Neuron (in vitro differentiated cells): ENCODE measurements around the gene OS9.
"Not testable (repeated sequence)": the region's sequence is repeated elsewhere in the genome, so short reads cannot be mapped to it uniquely, and the experiment has no call there.

ENCODE experiments used
- H2AFZ ChIP-seq: one replicate; pipeline ENCODE4 v1.6.1; 2013; ENCODE audit warnings: low read depth, mild to moderate bottlenecking, inconsistent platforms, low read length, moderate library complexity
- H3K27me3 ChIP-seq: one replicate; pipeline ENCODE4 v1.6.1; 2013; ENCODE audit warnings: low read length; ENCODE audit not compliant: insufficient read depth
- H3K36me3 ChIP-seq: one replicate; pipeline ENCODE4 v1.6.1; 2013; ENCODE audit warnings: low read length; ENCODE audit not compliant: insufficient read depth
- H3K4me1 ChIP-seq: one replicate; pipeline ENCODE4 v1.6.1; 2013; ENCODE audit warnings: low read length; ENCODE audit not compliant: insufficient read depth
- H3K4me3 ChIP-seq: 2 replicates; pipeline ENCODE4 v1.5.1; 2013; ENCODE audit warnings: mild to moderate bottlenecking, low read length, moderate library complexity
- H3K9me3 ChIP-seq: one replicate; pipeline ENCODE4 v1.6.1; 2013; ENCODE audit warnings: low read length

Gene OS9

DNA sequence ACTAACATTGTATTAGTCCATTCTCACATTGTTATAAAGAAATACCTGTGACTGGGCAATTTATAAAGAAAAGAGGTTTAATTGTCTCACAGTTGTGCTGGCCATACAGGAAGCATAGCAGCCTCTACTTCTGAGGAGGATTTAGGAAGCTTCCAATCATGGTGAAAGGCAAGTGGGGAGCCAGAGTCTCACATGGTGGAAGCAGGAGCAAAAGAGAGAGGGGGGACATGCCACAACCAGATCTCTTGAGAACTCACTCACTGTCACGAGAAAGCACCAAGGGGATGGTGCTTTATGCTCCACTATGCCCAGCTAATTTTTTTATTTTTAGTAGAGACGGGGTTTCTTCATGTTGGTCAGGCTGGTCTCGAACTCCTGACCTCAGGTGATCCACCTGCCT lies 13.3 kb downstream of the OS9 start:
- peaks cover 38% of the 10 kb centered on the region for H3K36me3 ChIP-seq
- H3K4me3 ChIP-seq = no peak overlapping the region
- H3K4me1 ChIP-seq = no peaks in the 10 kb centered on the region
- peaks cover 15% of the 10 kb centered on the region for H3K9me3 ChIP-seq
- H2AFZ ChIP-seq = no peak overlapping the region
- H3K27me3 ChIP-seq = no peaks in the 10 kb centered on the region

DNA sequence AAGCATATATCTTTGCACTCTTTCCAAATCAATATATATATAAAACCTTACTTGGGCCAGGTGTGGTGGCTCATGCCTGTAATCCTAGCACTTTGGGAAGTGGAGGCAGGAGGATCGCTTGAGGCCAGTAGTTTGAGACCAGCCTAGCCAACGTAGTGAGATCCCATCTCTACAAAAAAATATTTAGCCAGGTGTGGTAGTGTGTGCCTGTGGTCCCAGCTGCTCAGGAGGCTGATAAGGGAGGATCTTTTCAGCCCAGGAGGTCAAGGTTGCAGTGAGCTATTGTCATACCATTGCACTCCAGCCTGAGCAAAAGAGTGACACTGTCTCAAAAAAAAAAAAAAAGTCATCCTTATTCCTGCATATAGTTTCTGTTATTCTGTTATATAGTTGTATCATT lies 14.4 kb downstream of the OS9 start:
- Histone ChIP-seq H3K27me3 (no peaks in the 10 kb centered on the region), H2AFZ (no peak overlapping the region), H3K36me3 (peaks cover 31% of the 10 kb centered on the region), H3K4me3 (no peak overlapping the region), H3K4me1 (no peaks in the 10 kb centered on the region), H3K9me3 (peaks cover 10% of the 10 kb centered on the region)

DNA sequence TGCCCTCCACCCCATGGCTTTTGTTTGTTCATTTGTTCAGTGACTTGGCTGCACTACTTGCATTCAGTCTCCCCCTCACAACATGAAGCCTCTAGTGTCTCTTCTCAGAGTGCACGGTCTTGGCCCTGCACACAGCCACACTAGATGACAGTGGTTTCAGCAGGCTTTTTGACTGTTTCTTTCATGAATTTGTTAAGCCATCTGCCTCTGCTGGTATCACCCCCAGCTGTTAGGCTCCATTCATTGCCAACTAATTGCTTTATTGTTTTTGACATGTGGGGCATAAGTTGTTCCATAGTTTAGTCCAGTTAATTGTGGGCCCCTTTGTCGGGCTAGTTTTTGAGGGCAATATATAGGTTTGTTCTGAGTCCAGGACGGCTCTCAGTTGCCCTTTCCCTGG lies 18.8 kb downstream of the OS9 start:
- Histone ChIP-seq H2AFZ (no peak overlapping the region), H3K4me3 (no peak overlapping the region)

DNA sequence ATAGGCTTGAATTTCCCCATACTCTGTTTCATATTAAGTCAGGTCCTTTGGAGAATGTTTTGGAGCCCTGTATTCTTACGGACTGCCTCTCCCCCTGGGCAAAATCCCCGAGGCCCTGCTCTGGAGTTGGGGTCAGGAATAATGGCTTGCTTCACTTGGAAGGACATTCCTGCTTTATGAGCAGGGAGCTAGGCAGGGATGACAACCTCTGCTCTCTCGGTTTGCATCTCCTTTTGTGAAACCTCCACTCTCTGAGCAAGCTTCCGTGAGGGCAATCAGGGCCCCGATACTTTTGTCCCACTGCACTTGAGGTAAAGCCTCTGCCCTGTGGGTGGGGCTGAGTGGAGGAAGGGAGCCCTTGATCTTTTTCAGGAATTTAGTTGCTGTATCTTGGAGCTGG lies 19.3 kb downstream of the OS9 start:
- Histone ChIP-seq H3K4me1 (no peaks in the 10 kb centered on the region), H3K27me3 (no peaks in the 10 kb centered on the region), H3K4me3 (no peak overlapping the region), H3K9me3 (peaks cover 2% of the 10 kb centered on the region), H3K36me3 (peaks cover 34% of the 10 kb centered on the region), H2AFZ (no peak overlapping the region)

More for the DNA sequence above, 18.8 kb downstream of the OS9 start:
- H3K9me3 ChIP-seq = peaks cover 2% of the 10 kb centered on the region
- H3K27me3 ChIP-seq = no peaks in the 10 kb centered on the region
- H3K36me3 ChIP-seq = peaks cover 29% of the 10 kb centered on the region
- no peaks in the 10 kb centered on the region for H3K4me1 ChIP-seq

DNA sequence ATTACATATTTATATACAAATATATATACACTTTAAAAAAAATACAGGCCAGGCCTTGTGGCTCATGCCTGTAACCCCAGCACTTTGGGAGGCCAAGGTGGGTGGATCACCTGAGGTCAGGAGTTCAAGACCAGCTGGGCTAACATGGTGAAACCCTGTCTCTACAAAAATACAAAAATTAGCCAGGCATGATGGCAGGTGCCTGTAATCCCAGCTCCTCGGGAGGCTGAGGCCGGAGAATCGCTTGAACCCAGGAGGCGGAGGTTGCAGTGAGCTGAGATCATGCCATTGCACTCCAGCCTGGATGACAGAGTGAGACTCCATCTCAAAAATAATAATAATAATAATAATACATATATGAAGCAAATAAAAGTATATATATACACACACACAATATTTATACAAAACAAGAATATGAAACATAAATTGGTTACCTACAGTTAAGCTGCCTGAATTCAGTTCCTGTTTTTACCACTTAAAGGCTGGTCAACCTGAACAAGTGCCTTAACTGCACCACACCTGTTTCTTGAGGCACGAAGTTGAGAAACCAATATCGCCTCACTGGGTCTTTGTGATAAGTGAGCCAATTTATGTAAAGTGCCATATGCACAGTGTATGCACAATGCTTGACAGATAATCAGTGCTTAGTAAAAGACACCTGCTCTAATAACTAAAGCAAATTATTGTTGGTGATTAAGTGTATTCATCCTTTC lies 21.3 kb downstream of the OS9 start:
- H3K4me3 ChIP-seq, H3K9me3 ChIP-seq, H3K4me1 ChIP-seq, H2AFZ ChIP-seq, H3K27me3 ChIP-seq: not testable (repeated sequence)
- peaks cover 48% of the 10 kb centered on the region for H3K36me3 ChIP-seq

DNA sequence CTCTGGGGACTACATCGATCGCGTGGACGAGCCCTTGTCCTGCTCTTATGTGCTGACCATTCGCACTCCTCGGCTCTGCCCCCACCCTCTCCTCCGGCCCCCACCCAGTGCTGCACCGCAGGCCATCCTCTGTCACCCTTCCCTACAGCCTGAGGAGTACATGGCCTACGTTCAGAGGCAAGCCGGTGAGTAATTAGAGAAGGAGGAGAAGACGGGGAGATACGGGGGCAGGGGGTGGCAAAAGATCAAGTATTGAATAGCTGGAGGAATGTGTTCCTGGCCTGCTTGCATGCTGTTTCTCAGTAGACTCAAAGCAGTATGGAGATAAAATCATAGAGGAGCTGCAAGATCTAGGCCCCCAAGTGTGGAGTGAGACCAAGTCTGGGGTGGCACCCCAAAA lies 21.9 kb downstream of the OS9 start:
- Histone ChIP-seq H3K4me3 (no peak overlapping the region), H3K27me3 (no peaks in the 10 kb centered on the region), H3K36me3 (peaks cover 54% of the 10 kb centered on the region), H3K9me3 (peaks cover 2% of the 10 kb centered on the region), H2AFZ (no peak overlapping the region), H3K4me1 (no peaks in the 10 kb centered on the region)

DNA sequence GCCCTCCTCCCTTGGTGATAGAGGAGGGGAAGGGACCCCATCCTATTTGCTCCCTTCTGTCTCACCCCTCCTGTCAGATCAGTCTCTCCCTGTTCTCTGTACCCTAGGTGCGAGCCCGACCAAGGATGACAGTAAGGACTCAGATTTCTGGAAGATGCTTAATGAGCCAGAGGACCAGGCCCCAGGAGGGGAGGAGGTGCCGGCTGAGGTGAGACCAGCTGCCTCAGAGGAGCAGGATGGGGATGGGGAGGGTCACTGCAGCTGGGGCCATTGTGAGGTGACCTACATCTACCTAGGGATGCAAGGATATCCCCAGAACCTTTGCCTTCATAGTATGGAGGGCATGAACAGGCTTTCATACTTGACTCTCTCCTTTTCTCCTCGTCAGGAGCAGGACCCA lies 22.4 kb downstream of the OS9 start:
- Histone ChIP-seq H3K4me1 (no peaks in the 10 kb centered on the region), H3K9me3 (peaks cover 2% of the 10 kb centered on the region), H3K4me3 (no peak overlapping the region), H3K27me3 (no peaks in the 10 kb centered on the region), H3K36me3 (peaks cover 57% of the 10 kb centered on the region), H2AFZ (no peak overlapping the region)

DNA sequence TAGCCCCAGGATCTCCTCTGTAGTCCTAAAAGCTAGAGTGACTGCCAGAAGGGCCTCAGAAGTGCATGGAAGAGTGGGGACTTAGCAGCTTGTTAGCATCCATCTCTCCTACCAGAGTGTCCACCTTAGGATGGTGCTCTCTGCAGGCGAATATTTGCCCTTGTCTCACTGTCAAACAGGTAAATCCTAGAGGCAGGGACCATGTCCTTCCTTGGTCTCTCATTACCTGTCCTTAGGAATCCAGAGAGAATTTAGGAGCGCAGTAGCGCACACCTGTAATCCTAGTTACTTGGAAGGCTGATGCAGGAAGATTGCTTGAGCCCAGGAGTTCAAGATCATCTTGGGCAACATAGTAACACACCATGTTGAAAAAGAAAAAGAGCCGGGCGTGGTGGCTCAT lies 23.2 kb downstream of the OS9 start:
- H3K4me3 ChIP-seq = no peak overlapping the region
- no peaks in the 10 kb centered on the region for H3K4me1 ChIP-seq
- H3K9me3 ChIP-seq = no peaks in the 10 kb centered on the region
- H3K36me3 ChIP-seq = peaks cover 57% of the 10 kb centered on the region
- no peaks in the 10 kb centered on the region for H3K27me3 ChIP-seq
- H2AFZ ChIP-seq = no peak overlapping the region

DNA sequence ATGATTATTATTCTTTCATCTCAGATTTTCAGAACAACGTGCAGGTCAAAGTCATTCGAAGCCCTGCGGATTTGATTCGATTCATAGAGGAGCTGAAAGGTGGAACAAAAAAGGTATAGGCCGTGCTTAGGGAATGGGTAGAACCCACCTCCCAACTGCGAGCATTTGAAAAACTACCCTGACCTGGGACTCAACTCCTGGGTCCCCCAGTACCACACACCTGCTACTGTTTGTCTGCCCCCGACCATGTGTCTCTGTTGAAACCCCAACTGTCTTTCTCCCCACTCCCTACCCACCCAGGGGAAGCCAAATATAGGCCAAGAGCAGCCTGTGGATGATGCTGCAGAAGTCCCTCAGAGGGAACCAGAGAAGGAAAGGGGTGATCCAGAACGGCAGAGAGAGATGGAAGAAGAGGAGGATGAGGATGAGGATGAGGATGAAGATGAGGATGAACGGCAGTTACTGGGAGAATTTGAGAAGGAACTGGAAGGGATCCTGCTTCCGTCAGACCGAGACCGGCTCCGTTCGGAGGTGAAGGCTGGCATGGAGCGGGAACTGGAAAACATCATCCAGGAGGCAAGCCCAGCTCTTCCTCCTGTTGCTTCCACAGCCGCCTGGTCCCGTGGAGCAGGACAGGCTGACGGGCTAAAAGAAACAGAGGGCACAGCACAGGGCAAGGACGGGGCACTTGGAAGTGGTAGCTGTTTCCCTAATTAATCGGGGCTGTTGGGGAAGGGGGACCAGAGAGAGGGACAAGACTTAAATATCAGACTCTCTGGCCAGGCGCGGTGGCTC lies 24.1 kb downstream of the OS9 start:
- H2AFZ ChIP-seq = no peak overlapping the region
- H3K27me3 ChIP-seq = no peaks in the 10 kb centered on the region
- H3K4me1 ChIP-seq = no peaks in the 10 kb centered on the region
- H3K9me3 ChIP-seq = no peaks in the 10 kb centered on the region
- no peak overlapping the region for H3K4me3 ChIP-seq
- peaks cover 57% of the 10 kb centered on the region for H3K36me3 ChIP-seq

DNA sequence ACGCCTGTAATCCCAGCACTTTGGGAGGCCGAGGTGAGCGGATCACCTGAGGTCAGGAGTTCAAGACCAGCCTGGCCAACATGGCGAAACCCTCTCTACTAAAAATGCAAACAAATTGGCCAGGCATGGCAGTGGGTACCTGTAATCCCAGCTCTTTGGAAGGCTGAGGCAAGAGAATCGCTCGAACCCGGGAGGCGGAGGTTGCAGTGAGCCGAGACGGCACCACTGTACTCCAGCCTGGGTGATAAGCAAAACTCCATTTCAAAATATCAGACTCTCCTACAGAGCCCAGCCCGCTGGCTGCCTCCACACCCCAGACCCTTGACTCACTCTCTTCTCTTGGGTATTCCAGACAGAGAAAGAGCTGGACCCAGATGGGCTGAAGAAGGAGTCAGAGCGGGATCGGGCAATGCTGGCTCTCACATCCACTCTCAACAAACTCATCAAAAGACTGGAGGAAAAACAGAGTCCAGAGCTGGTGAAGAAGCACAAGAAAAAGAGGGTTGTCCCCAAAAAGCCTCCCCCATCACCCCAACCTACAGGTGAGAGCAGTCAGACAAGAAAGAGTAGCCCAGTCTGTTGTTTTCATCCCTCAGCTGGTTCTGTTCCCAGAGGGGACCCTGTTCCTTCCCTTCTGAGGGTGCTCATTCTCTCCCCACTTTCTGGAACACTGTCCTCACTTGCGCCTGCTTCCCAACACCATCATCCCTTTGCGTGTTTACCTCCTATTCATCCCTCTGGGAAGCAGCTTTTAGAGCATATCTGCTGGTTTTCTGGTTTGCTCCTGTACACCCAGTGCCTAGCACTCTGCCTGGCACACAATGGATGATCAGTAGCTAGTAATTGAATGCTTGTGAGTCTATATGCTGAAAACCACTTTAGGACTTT lies 25.0 kb downstream of the OS9 start:
- Histone ChIP-seq H3K4me3 (no peak overlapping the region), H3K27me3 (no peaks in the 10 kb centered on the region), H2AFZ (no peak overlapping the region), H3K9me3 (no peaks in the 10 kb centered on the region), H3K4me1 (no peaks in the 10 kb centered on the region), H3K36me3 (peaks cover 57% of the 10 kb centered on the region)

DNA sequence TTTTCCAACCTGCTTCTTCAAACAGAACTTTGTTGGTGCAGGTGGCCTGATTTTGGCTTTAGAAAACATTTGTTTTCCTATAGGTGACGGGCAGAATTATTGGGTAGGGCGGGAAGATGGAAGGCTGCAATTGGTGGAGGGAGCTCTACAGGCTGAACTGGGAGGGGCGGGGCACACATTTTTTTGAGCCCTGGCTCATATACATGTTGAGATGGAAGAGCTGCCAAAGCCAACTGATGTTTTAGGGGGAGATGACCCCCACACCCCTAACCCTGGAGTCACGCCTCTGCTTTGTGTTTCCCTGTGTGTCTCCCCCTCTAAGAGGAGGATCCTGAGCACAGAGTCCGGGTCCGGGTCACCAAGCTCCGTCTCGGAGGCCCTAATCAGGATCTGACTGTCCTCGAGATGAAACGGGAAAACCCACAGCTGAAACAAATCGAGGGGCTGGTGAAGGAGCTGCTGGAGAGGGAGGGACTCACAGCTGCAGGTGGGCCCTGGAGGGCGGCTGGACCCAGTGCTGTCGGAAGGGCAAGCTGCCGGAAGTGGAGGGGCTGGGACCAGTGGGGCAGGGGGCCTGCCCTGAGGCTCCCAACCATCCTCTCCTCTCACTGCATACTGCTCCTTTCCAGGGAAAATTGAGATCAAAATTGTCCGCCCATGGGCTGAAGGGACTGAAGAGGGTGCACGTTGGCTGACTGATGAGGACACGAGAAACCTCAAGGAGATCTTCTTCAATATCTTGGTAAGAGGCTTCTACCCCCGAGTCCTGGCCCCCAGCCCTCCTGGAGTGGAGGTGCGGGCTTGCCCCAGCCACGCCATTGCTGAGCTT lies 26.1 kb downstream of the OS9 start:
- no peaks in the 10 kb centered on the region for H3K9me3 ChIP-seq
- no peaks in the 10 kb centered on the region for H3K4me1 ChIP-seq
- no peaks in the 10 kb centered on the region for H3K27me3 ChIP-seq
- H2AFZ ChIP-seq = no peak overlapping the region
- H3K36me3 ChIP-seq = peaks cover 57% of the 10 kb centered on the region
- H3K4me3 ChIP-seq = no peak overlapping the region
